Adrenal gland (tissue), 12 donors: ENCODE results near the gene NPFFR1. TPM values are rescaled to one million over a fixed set of nuclear protein-coding genes. Genes with fewer than 3 reads are reported as not detected.

ENCODE experiments used
- DNase-seq, 7 donors: peaks; one replicate each; pipeline ENCODE4 v3.0.0-alpha.2; 2019 to 2020
- H3K27ac ChIP-seq, 5 donors: fragments of 200-600 bp; sonication (generic) in 4 of 5; 1 replicate in 3 of 5; 2 replicates in 2 of 5; pipeline versions ENCODE4 v1.5.1 to v1.8.0; 2016 to 2020; ENCODE audit warnings: mild to moderate bottlenecking in 1 of 5
- H3K27me3 ChIP-seq: fragments of 200-600 bp; 2 replicates; pipeline ENCODE4 v1.8.0; 2021
- H3K36me3 ChIP-seq, 2 donors: fragments of 200-600 bp; replicated peaks in 1 of 2; 1 replicate in 1 of 2; 2 replicates in 1 of 2; pipeline versions ENCODE4 v1.5.1 to v1.8.0; 2018 to 2022
- H3K4me1 ChIP-seq, 2 donors: fragments of 200-600 bp; replicated peaks in 1 of 2; 1 replicate in 1 of 2; 2 replicates in 1 of 2; pipeline versions ENCODE4 v1.5.1 to v1.8.0; 2018 to 2021
- H3K4me3 ChIP-seq, 4 donors: fragments of 200-600 bp; sonication (generic) in 3 of 4; one replicate each; pipeline ENCODE4 v1.5.1; 2016 to 2018
- H3K9me3 ChIP-seq, 3 donors: fragments of 200-600 bp; sonication (generic) in 1 of 3; replicated peaks in 1 of 3; 1 replicate in 2 of 3; 2 replicates in 1 of 3; pipeline versions ENCODE4 v1.5.1 to v1.8.0; 2016 to 2021
- POLR2A ChIP-seq, 2 donors: fragments of 450-650 bp; IDR thresholded peaks; one replicate each; pipeline ENCODE4 v1.6.1; 2017; ENCODE audit warnings: antibody characterized with exemption in 2 of 2, mild to moderate bottlenecking in 2 of 2, moderate library complexity in 1 of 2
- WGBS, 4 donors: extraction: QIAGEN DNeasy Blood & Tissue Kit in 2 of 4; methylation state at CpG; one replicate each; pipeline versions ENCODE4 v1.1.5 to v1.1.7; 2013 to 2017; 5-methylcytosine and 5-hydroxymethylcytosine counted together
- intact Hi-C, 2 donors: fragments of 100-400 bp; cut with DNase I; formaldehyde crosslinking; loops; one replicate each; pipeline versions ENCODE4 v1.14.1 to v1.15.0; 2022 to 2023
- polyA plus RNA-seq, 3 donors: library from polyadenylated mRNA; stranded (reverse); fragments of 200-250 nt in 2 of 3; fragments of 350-450 nt in 1 of 3; fragmentation: Illumina TruSeq in 1 of 3; extraction: RNeasy Lipid Tissue Mini Kit (QIAGEN cat#74804) in 1 of 3; gene quantifications; one replicate each; pipeline ENCODE4 v1.2.3, GENCODE V29; 2013 to 2014
- total RNA-seq, 9 donors: library from RNA; depleted of rRNA in 4 of 9; stranded (reverse); fragments of >200 nt in 4 of 9; fragments of 120-200 nt in 1 of 9; fragmentation: NEBNext Ultra II Directional in 1 of 9; extraction: Animal tissue kit (Norgen Biotek cat#: 25700) in 1 of 9; gene quantifications; one replicate each; pipeline versions ENCODE4 v1.1.0 to v1.2.4, GENCODE V29; 2013 to 2023
- TF ChIP-seq, protein P1 (sequence below), 6 experiments: fragments of 450-650 bp in 4 of 6; fragments of 200-600 bp in 2 of 6; sonication (generic) in 1 of 6; IDR thresholded peaks; 1 replicate in 5 of 6; 2 replicates in 1 of 6; pipeline versions ENCODE4 v1.5.1 to v1.8.0; 2016 to 2021; ENCODE audit warnings: antibody characterized with exemption in 6 of 6, mild to moderate bottlenecking in 2 of 6, moderate library complexity in 1 of 6
- donor health status: healthy with polysubstance abuse.
- donor health status: Bipolar disorder and iron deficiency.
- donor health status: DM: yes; HTN: yes; CAD: no.
- donor health status: DM: no; HTN: no; CAD: no.
- donor health status: DM: no; HTN: no; CAD: no.
- donor health status: DM: yes; HTN: yes; CAD: no.

Gene NPFFR1
- total and polyA plus RNA-seq, 12 donors, result under 0.01 to 0.24 (median 0.03) TPM; not detected in 7

DNA sequence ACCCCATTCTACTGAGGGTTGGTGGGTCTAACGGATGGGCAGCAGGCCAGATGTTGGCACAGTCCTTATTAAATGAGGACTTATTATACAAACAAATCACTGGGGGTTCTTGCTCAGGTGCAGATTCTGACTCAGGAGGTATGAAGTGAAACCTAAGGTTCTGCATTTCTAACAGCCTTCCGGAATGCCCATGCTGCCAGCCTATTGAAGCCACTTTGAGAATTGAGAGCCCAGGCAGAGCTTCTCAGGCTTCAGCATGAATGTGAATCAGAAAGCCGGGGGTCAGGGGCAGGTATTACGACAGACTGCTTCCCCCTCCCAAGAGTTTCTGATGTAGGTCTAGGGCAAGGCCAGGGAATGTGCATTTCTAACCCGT is 34.1 kb upstream of the NPFFR1 start:
- no peak for DNase-seq
- H3K4me1 ChIP-seq, result peaks cover 0 to 6% of the 10 kb centered on the region in 2 donors
- no peaks in the 10 kb centered on the region for H3K27me3 ChIP-seq
- no peaks in the 10 kb centered on the region for H3K36me3 ChIP-seq
- H3K27ac ChIP-seq, result no peak overlapping the region
- 77 to 96% (median 85%) methylated on average over 5 of the region's 5 CpGs for WGBS, 4 donors
- H3K9me3 ChIP-seq, result no peaks in the 10 kb centered on the region
- TF ChIP-seq POLR2A (IDR thresholded peaks at IDR 0.05), result no peak
- TF ChIP-seq, protein P1, sequence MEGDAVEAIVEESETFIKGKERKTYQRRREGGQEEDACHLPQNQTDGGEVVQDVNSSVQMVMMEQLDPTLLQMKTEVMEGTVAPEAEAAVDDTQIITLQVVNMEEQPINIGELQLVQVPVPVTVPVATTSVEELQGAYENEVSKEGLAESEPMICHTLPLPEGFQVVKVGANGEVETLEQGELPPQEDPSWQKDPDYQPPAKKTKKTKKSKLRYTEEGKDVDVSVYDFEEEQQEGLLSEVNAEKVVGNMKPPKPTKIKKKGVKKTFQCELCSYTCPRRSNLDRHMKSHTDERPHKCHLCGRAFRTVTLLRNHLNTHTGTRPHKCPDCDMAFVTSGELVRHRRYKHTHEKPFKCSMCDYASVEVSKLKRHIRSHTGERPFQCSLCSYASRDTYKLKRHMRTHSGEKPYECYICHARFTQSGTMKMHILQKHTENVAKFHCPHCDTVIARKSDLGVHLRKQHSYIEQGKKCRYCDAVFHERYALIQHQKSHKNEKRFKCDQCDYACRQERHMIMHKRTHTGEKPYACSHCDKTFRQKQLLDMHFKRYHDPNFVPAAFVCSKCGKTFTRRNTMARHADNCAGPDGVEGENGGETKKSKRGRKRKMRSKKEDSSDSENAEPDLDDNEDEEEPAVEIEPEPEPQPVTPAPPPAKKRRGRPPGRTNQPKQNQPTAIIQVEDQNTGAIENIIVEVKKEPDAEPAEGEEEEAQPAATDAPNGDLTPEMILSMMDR (IDR thresholded peaks at IDR 0.05), result no peak
- intact Hi-C loops, result no loop called here
- H3K4me3 ChIP-seq, result no peak overlapping the region

DNA sequence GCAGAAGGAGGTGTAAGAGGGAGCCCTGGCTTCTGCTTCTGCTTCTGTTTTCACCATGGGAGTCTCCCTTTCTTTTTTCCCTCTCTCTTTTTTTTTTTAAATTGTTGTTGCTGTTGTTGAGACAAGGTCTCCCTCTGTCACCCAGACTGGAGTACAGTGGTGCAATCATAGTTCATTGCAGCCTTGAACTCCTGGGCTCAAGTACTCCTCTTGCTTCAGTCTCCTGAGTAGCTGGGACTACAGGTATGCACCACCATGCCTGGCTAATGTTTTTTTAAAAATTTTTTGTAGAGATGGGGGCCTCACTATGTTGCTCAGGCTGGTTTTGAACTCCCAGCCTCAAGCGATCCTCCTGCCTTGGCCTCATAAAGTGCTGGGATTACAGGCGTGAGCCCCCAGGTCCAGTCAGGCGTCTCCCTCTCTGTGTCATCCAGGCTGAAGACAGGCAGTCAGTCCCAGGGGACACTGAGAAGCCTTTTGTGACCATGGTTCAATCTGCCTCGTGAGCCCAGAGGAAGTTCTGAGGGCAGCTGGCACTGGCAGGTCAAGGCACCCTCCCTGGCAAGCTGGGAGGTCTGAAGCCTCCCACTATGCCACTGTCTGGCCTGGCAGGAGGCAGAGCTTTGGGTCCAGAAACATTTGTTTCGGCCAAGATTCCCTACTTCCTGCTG is 33.6 kb upstream of the NPFFR1 start:
- Histone ChIP-seq H3K27me3 (no peaks in the 10 kb centered on the region), H3K36me3 (no peaks in the 10 kb centered on the region), H3K9me3 (no peaks in the 10 kb centered on the region), H3K27ac (no peak overlapping the region), H3K4me1 (peaks cover 0 to 6% of the 10 kb centered on the region in 2 donors), H3K4me3 (no peak overlapping the region)
- 78 to 88% (median 84%) methylated on average over 4 to 5 of the region's 5 CpGs for WGBS, 4 donors
- peak in 2 of 7 donors; percentile 23 to 33 for DNase-seq
- no peak for TF ChIP-seq POLR2A (IDR thresholded peaks at IDR 0.05)
- TF ChIP-seq, protein P1 (IDR thresholded peaks at IDR 0.05), result no peak
- intact Hi-C loops, result no loop called here

DNA sequence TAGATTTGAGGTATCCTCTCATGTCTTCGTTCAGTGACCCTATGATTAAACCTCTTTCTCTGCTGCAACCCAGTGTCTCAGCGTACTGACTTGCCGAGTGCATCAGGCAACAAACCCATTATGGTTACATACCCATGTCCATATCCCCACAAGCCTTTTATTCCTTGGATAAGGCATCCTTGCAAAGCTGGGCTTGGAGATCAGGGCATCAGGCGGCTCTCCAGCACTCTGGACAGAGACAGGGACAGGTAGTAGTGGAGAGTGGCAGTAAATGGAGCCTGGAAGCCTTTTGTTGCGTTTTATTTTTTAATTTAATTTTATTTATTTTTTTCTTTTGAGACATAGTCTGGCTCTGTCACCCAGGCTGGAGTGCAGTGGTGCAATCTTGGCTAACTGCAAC is 32.0 kb upstream of the NPFFR1 start:
- TF ChIP-seq, protein P1 (IDR thresholded peaks at IDR 0.05), result no peak
- TF ChIP-seq POLR2A (IDR thresholded peaks at IDR 0.05), result no peak
- intact Hi-C loops, result no loop called here
- no peak for DNase-seq
- no peaks in the 10 kb centered on the region for H3K9me3 ChIP-seq
- H3K36me3 ChIP-seq, result no peaks in the 10 kb centered on the region
- peaks cover 0 to 6% of the 10 kb centered on the region in 2 donors for H3K4me1 ChIP-seq
- no peak overlapping the region for H3K27ac ChIP-seq
- H3K27me3 ChIP-seq, result no peaks in the 10 kb centered on the region
- no peak overlapping the region for H3K4me3 ChIP-seq
- 93 to 99% (median 97%) methylated on average over 5 of the region's 5 CpGs for WGBS, 4 donors

DNA sequence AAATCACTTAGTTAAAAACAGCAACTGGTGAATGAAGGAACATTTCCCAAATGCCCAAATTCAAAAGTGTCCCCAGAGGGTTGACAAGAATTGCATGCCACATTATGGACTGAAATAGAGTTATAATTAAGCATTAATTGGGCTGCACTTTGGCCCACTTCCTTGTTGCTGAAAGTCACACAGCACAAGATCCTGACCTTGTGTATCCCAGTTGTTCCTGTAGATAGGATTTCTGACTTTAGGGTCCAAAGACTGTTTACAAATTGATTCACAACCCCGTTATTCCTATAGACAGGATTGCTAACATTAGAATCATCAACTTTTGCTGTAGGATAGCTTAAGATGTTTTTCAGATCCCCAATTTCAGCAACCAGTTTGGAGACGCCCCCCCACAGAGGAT is 31.5 kb upstream of the NPFFR1 start:
- Histone ChIP-seq H3K4me3 (no peak overlapping the region), H3K36me3 (no peaks in the 10 kb centered on the region), H3K27ac (no peak overlapping the region), H3K27me3 (no peaks in the 10 kb centered on the region), H3K4me1 (peaks cover 0 to 6% of the 10 kb centered on the region in 2 donors), H3K9me3 (no peaks in the 10 kb centered on the region)
- 61 to 96% (median 76%) methylated on average over 2 of the region's 2 CpGs for WGBS, 4 donors
- DNase-seq, result no peak
- TF ChIP-seq, protein P1 (IDR thresholded peaks at IDR 0.05), result no peak
- no peak for TF ChIP-seq POLR2A (IDR thresholded peaks at IDR 0.05)
- intact Hi-C loops, result no loop called here
